Activated CD4-positive, alpha-beta T cell treated with anti-CD3 and anti-CD28 coated beads, Interleukin-2, amount 10 ng/mL, durations not matched to agents 7 days and 5 days (primary cell): ENCODE data around the gene SLC35F4. TPM values are rescaled to one million over a fixed set of nuclear protein-coding genes. Genes with fewer than 3 reads are reported as not detected.
A peak's percentile ranks its signal among the peaks of the same experiment; 100 is the strongest.

Source experiments
- CTCF ChIA-PET: fragments of 350-600 bp; sonication (Branson Sonifier 250); formaldehyde crosslinking; loops from one replicate; lab custom pipeline; 2021; ENCODE audit warnings: antibody characterized with exemption; lab: Charles Lee
- POLR2A ChIA-PET: fragments of 350-600 bp; sonication (Branson Sonifier 250); formaldehyde crosslinking; loops from one replicate; lab custom pipeline; 2021; ENCODE audit warnings: antibody characterized with exemption; lab: Charles Lee
- DNase-seq: peaks from one replicate; pipeline ENCODE4 v3.0.0-alpha.2; 2020
- H3K27ac Mint-ChIP-seq: one replicate; pipeline ENCODE4 v1.8.0; 2021; ENCODE audit warnings: mild to moderate bottlenecking, moderate library complexity, mixed read lengths
- H3K27me3 Mint-ChIP-seq: one replicate; pipeline ENCODE4 v1.8.0; 2021; ENCODE audit warnings: mixed read lengths
- H3K36me3 Mint-ChIP-seq: one replicate; pipeline ENCODE4 v1.8.0; 2021; ENCODE audit warnings: low read depth, mixed read lengths
- H3K4me1 Mint-ChIP-seq: one replicate; pipeline ENCODE4 v1.8.0; 2021; ENCODE audit warnings: mixed read lengths
- H3K4me3 Mint-ChIP-seq: one replicate; pipeline ENCODE4 v1.8.0; 2021; ENCODE audit warnings: mild to moderate bottlenecking, moderate library complexity, mixed read lengths
- H3K9me3 Mint-ChIP-seq: one replicate; pipeline ENCODE4 v1.8.0; 2021; ENCODE audit warnings: mixed read lengths
- total RNA-seq, 2 experiments: library from RNA; stranded (reverse); gene quantifications; one replicate each; pipeline ENCODE4 v1.2.3, GENCODE V29; 2021

The SLC35F4 gene
- total RNA-seq, result not detected

DNA sequence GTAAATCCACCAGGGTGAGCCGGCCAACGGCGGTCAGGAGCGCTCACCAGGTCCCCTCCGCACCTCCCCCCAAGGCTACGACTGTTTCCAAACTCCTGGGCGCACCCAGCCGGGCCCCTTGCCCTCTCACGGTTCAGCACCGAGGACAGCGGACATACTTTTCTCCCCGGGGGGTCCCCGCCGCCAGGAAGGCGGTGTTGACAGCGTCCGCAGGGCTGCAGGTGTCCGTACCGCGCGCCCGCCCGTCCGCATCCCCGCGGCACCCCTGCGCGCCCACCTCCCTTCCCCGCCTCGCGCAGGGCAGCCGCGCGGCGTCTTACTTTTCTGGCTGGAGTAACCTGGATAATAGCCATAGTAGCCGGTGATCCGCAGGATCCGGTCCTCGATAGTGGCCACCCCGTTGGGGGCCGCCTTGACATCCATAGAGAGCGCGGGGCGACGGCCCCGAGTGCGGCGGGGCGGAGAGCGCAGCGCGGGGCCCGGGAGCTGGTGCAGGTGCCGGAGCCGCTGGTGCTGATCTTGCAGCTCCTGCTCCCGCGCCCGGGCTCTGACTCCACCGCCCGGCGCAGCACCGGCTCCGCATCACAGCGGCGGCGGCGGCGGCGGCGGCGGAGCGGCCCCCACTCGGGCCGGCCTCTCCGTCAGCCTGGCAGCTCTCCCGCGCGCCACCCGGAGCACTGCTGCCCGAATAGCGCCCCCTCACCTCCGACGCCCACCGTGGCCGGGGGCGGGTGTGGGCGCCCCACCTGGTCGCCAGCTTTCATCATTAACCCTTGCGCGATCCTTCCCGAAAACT is at the start of gene SLC35F4:
TSS of gene SLC35F4 (minus strand) at position 690 of the 796 bp plus-strand sequence.
- H3K27ac Mint-ChIP-seq, result no peak within 1 kb of the TSS
- CTCF ChIA-PET, result no interaction called here
- H3K27me3 Mint-ChIP-seq, result peaks cover 29% of the 10 kb centered on the region
- no peaks in the 10 kb centered on the region for H3K36me3 Mint-ChIP-seq
- H3K4me3 Mint-ChIP-seq, result no peak within 1 kb of the TSS
- no peaks in the 10 kb centered on the region for H3K4me1 Mint-ChIP-seq
- DNase-seq, result no peak
- no peaks in the 10 kb centered on the region for H3K9me3 Mint-ChIP-seq
- POLR2A ChIA-PET, result no interaction called here

- ChIA-PET POLR2A (no interaction called here), CTCF (no interaction called here)
- Mint-ChIP-seq H3K27me3 (no peaks in the 10 kb centered on the region), H3K36me3 (no peaks in the 10 kb centered on the region), H3K9me3 (no peaks in the 10 kb centered on the region), H3K4me3 (no peak overlapping the region), H3K4me1 (no peaks in the 10 kb centered on the region), H3K27ac (no peak overlapping the region)
- DNase-seq, result no peak
These were observed 43.7 kb upstream of the SLC35F4 start for GRCh38 chr14:57909626-57910025.

GRCh38 chr14:57903954-57904353 is 38.1 kb upstream of the SLC35F4 start:
- ChIA-PET POLR2A (no interaction called here), CTCF (no interaction called here)
- H3K27me3 Mint-ChIP-seq, result no peaks in the 10 kb centered on the region
- no peak overlapping the region for H3K4me3 Mint-ChIP-seq
- DNase-seq, result no peak
- H3K36me3 Mint-ChIP-seq, result no peaks in the 10 kb centered on the region
- H3K9me3 Mint-ChIP-seq, result no peaks in the 10 kb centered on the region
- H3K27ac Mint-ChIP-seq, result no peak overlapping the region
- H3K4me1 Mint-ChIP-seq, result no peaks in the 10 kb centered on the region

- no peak overlapping the region for H3K27ac Mint-ChIP-seq
- no peaks in the 10 kb centered on the region for H3K9me3 Mint-ChIP-seq
- H3K4me1 Mint-ChIP-seq, result no peaks in the 10 kb centered on the region
- ChIA-PET POLR2A (no interaction called here), CTCF (no interaction called here)
- no peaks in the 10 kb centered on the region for H3K27me3 Mint-ChIP-seq
- H3K4me3 Mint-ChIP-seq, result no peak overlapping the region
- DNase-seq, result no peak
- no peaks in the 10 kb centered on the region for H3K36me3 Mint-ChIP-seq
These were observed 33.1 kb upstream of the SLC35F4 start for GRCh38 chr14:57898837-57899572.

GRCh38 chr14:57897144-57897748 is 31.4 kb upstream of the SLC35F4 start:
- H3K9me3 Mint-ChIP-seq, result no peaks in the 10 kb centered on the region
- H3K27me3 Mint-ChIP-seq, result no peaks in the 10 kb centered on the region
- H3K4me3 Mint-ChIP-seq, result no peak overlapping the region
- POLR2A ChIA-PET, result no interaction called here
- no peak for DNase-seq
- CTCF ChIA-PET, result no interaction called here
- H3K27ac Mint-ChIP-seq, result no peak overlapping the region
- H3K4me1 Mint-ChIP-seq, result no peaks in the 10 kb centered on the region
- no peaks in the 10 kb centered on the region for H3K36me3 Mint-ChIP-seq

GRCh38 chr14:57889245-57889644 is 23.4 kb upstream of the SLC35F4 start:
- CTCF ChIA-PET, result no interaction called here
- POLR2A ChIA-PET, result no interaction called here
- no peak for DNase-seq
- Mint-ChIP-seq H3K4me1 (no peaks in the 10 kb centered on the region), H3K36me3 (no peaks in the 10 kb centered on the region), H3K4me3 (no peak overlapping the region), H3K9me3 (no peaks in the 10 kb centered on the region), H3K27ac (no peak overlapping the region), H3K27me3 (no peaks in the 10 kb centered on the region)

DNA sequence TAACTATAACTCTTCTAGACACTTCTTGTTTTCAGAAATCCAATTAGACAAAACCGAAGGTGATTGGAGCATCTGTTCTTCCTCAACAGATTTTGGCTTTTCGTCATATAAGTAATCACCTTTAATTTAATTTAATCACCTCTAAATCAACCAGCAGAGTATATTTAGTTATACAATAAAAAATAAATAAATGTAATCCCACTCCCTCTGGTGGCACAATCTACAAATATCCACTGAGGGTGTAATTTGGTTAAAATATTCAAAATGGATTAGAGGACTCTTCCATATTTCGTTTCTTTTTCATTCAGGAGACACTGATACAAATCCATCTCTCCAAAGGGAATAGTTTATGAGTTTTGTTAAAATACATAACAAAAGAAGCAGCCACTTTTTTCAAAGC is 18.3 kb upstream of the SLC35F4 start:
- H3K4me1 Mint-ChIP-seq, result no peaks in the 10 kb centered on the region
- ChIA-PET CTCF (no interaction called here), POLR2A (no interaction called here)
- no peak overlapping the region for H3K4me3 Mint-ChIP-seq
- DNase-seq, result no peak
- no peak overlapping the region for H3K27ac Mint-ChIP-seq
- no peaks in the 10 kb centered on the region for H3K27me3 Mint-ChIP-seq
- no peaks in the 10 kb centered on the region for H3K36me3 Mint-ChIP-seq
- H3K9me3 Mint-ChIP-seq, result no peaks in the 10 kb centered on the region

DNA sequence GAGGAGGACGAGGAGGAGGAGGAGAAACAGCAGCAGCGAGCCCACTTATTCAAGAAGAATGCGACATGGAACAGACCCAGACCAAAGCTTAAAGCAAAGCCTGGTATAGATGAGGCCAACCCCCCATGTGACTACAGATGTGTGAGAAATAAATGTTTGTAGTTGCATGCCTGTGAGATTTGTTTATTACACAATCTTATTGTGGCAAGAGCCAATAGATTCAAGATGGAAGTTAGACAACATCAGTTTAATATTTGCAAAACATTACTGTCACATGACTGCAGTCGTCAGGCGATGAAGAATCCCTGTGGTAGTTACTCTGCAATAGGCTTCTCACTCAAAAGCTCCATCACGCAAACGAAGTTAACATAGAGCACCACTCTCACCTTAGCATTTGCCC is 17.2 kb upstream of the SLC35F4 start:
- Mint-ChIP-seq H3K4me3 (no peak overlapping the region), H3K36me3 (no peaks in the 10 kb centered on the region), H3K27ac (no peak overlapping the region), H3K4me1 (no peaks in the 10 kb centered on the region), H3K9me3 (peaks cover 4% of the 10 kb centered on the region), H3K27me3 (no peaks in the 10 kb centered on the region)
- ChIA-PET CTCF (no interaction called here), POLR2A (no interaction called here)
- DNase-seq, result no peak

DNA sequence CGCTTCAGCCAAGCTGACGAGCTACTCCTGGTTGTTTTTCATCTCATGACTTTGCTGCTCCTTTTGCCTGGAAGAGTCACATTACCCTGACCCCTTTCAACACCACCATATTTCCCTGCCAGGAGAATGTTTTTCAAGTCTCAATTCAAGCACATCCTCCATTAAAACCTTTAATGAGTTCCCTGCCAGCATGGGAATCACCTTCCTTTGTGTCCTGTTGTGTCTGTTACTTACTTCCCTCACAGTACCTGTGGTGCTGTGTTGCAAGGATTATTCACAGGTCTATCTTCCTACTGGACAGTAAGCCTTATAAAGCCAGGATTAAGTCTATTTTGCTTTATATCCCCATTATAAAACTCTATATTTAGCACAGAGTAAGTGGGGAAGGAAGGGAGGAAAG is 13.6 kb upstream of the SLC35F4 start:
- no peak overlapping the region for H3K27ac Mint-ChIP-seq
- H3K4me3 Mint-ChIP-seq, result no peak overlapping the region
- no peak for DNase-seq
- H3K27me3 Mint-ChIP-seq, result no peaks in the 10 kb centered on the region
- ChIA-PET CTCF (no interaction called here), POLR2A (no interaction called here)
- H3K36me3 Mint-ChIP-seq, result no peaks in the 10 kb centered on the region
- H3K9me3 Mint-ChIP-seq, result peaks cover 4% of the 10 kb centered on the region
- no peaks in the 10 kb centered on the region for H3K4me1 Mint-ChIP-seq

- DNase-seq, result no peak
- no peaks in the 10 kb centered on the region for H3K27me3 Mint-ChIP-seq
- ChIA-PET POLR2A (no interaction called here), CTCF (no interaction called here)
- H3K9me3 Mint-ChIP-seq, result peaks cover 4% of the 10 kb centered on the region
- H3K27ac Mint-ChIP-seq, result no peak overlapping the region
- H3K4me3 Mint-ChIP-seq, result no peak overlapping the region
- H3K4me1 Mint-ChIP-seq, result no peaks in the 10 kb centered on the region
- H3K36me3 Mint-ChIP-seq, result no peaks in the 10 kb centered on the region
These were observed 10.1 kb upstream of the SLC35F4 start for GRCh38 chr14:57875985-57876384.

DNA sequence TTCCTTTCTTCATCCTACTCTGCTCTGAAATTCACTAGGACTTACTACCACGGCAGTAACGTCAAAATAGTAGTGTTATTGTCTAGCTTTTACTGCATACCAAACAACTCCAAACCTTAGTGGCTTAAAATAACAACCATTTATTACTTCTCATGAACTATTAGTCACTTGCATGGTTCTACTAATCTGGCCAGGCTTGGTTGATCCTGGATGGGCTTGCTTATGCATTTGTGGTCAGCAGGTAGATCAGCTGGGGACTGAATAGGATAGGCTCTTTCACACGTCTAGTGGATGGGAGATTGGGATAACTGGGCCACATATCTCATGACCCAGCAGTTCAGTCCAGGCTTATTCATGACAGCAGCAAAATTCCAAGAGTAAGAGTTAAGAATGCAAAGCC is 9.4 kb upstream of the SLC35F4 start:
- Mint-ChIP-seq H3K9me3 (peaks cover 4% of the 10 kb centered on the region), H3K36me3 (no peaks in the 10 kb centered on the region), H3K27ac (no peak overlapping the region), H3K27me3 (no peaks in the 10 kb centered on the region), H3K4me1 (no peaks in the 10 kb centered on the region), H3K4me3 (no peak overlapping the region)
- ChIA-PET CTCF (no interaction called here), POLR2A (no interaction called here)
- DNase-seq, result no peak

DNA sequence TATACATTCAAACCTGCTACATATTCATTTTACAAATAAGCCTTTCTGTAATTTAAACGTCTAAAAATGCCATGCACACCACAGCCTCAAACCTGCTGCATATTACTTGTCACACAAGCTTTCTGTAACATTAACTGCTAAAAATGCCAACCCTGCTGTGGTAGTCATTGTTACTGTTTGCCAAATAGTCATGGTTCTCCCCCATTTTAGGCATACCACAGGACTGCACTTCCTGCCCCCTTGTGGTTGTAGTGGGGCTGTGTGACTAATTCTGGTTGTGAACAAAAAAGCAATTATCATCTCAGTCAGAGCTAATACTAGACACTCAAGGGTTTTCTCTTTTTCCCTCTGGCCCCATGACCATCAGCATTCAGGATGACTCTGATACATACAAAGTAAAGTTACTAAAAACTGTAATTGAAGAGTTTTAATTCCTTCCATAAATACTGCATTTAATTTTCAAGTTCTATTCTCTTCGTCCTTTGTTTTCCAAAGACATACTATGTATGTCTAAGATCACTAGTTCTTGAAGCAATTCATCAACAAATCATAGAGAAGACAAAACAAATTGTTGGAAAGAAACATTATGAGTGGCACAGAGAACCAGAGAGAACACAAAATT is 5.7 kb upstream of the SLC35F4 start:
- Mint-ChIP-seq H3K36me3 (no peaks in the 10 kb centered on the region), H3K4me3 (no peak overlapping the region), H3K9me3 (no peaks in the 10 kb centered on the region), H3K27me3 (peaks cover 9% of the 10 kb centered on the region), H3K27ac (no peak overlapping the region), H3K4me1 (no peaks in the 10 kb centered on the region)
- ChIA-PET CTCF (no interaction called here), POLR2A (no interaction called here)
- peak; percentile 10 for DNase-seq
